Spleen (tissue), 11 donors: ENCODE data around the gene GADD45B. TPM values are rescaled to one million over a fixed set of nuclear protein-coding genes. Genes with fewer than 3 reads are reported as not detected.
"Not testable (repeated sequence)": the region's sequence is repeated elsewhere in the genome, so short reads cannot be mapped to it uniquely, and the experiment has no call there.

Source experiments
- DNase-seq: peaks from one replicate; pipeline ENCODE4 v3.0.0-alpha.2; 2020
- H3K27ac ChIP-seq, 8 donors: fragments of 200-600 bp; sonication (generic) in 7 of 8; 1 replicate in 4 of 8; 2 replicates in 4 of 8; pipeline versions ENCODE4 v1.5.0 to v1.8.0; 2016 to 2021; ENCODE audit warnings: inconsistent platforms in 4 of 8, mild to moderate bottlenecking in 4 of 8, moderate library complexity in 1 of 8
- H3K27me3 ChIP-seq, 7 donors: fragments of 200-600 bp; sonication (generic) in 6 of 7; replicated peaks in 1 of 7; 1 replicate in 4 of 7; 2 replicates in 3 of 7; pipeline versions ENCODE4 v1.5.0 to v1.8.0; 2016 to 2021; ENCODE audit warnings: inconsistent platforms in 3 of 7, mild to moderate bottlenecking in 1 of 7
- H3K36me3 ChIP-seq, 6 donors: fragments of 200-600 bp; sonication (generic) in 5 of 6; 1 replicate in 4 of 6; 2 replicates in 2 of 6; pipeline versions ENCODE4 v1.5.0 to v1.8.0; 2016 to 2021; ENCODE audit warnings: inconsistent platforms in 2 of 6
- H3K4me1 ChIP-seq, 6 donors: fragments of 200-600 bp; sonication (generic) in 5 of 6; 1 replicate in 3 of 6; 2 replicates in 3 of 6; pipeline versions ENCODE4 v1.5.0 to v1.8.0; 2016 to 2021; ENCODE audit warnings: inconsistent platforms in 3 of 6
- H3K4me3 ChIP-seq, 8 donors: fragments of 200-600 bp; sonication (generic) in 7 of 8; 1 replicate in 4 of 8; 2 replicates in 4 of 8; pipeline versions ENCODE4 v1.5.0 to v1.8.0; 2016 to 2021; ENCODE audit warnings: inconsistent platforms in 4 of 8, mild to moderate bottlenecking in 4 of 8, moderate library complexity in 2 of 8
- H3K9me3 ChIP-seq, 8 donors: fragments of 200-600 bp; sonication (generic) in 7 of 8; 1 replicate in 4 of 8; 2 replicates in 4 of 8; pipeline versions ENCODE4 v1.5.0 to v1.8.0; 2016 to 2021; ENCODE audit warnings: inconsistent platforms in 4 of 8
- POLR2A ChIP-seq, 3 donors: fragments of 450-650 bp; IDR thresholded peaks; one replicate each; pipeline ENCODE4 v1.5.1; 2017; ENCODE audit warnings: antibody characterized with exemption in 3 of 3, mild to moderate bottlenecking in 1 of 3
- POLR2AphosphoS5 ChIP-seq, 3 donors: sonication (generic); formaldehyde crosslinking; IDR thresholded peaks; one replicate each; pipeline ENCODE4 v1.5.1; 2017; ENCODE audit warnings: antibody characterized with exemption in 3 of 3
- WGBS, 5 donors: extraction: QIAGEN DNeasy Blood & Tissue Kit in 3 of 5; methylation state at CpG; one replicate each; pipeline versions ENCODE4 v1.1.5 to v1.1.7; 2013 to 2018; 5-methylcytosine and 5-hydroxymethylcytosine counted together
- intact Hi-C: fragments of 100-400 bp; cut with DNase I; formaldehyde crosslinking; loops from one replicate; pipeline ENCODE4 v1.15.0; 2023; ENCODE audit warnings: low total_unique reads
- polyA plus RNA-seq, 3 donors: library from polyadenylated mRNA; stranded (reverse); fragments of 200-250 nt; gene quantifications; one replicate each; pipeline ENCODE4 v1.2.1, GENCODE V29; 2013
- total RNA-seq, 7 donors: library from RNA; depleted of rRNA in 3 of 7; stranded (reverse); fragments of >200 nt in 3 of 7; fragmentation: NEBNext Ultra II Directional in 4 of 7; extraction: Animal tissue kit (Norgen Biotek cat#: 25700) in 4 of 7; gene quantifications; one replicate each; pipeline versions ENCODE4 v1.1.0 to v1.2.1, GENCODE V29; 2016 to 2021
- TF ChIP-seq, protein P1 (sequence below), 11 experiments: fragments of 200-600 bp in 7 of 11; fragments of 450-650 bp in 4 of 11; sonication (generic) in 4 of 11; IDR thresholded peaks in 8 of 11; conservative IDR thresholded peaks in 3 of 11; 1 replicate in 7 of 11; 2 replicates in 4 of 11; pipeline versions ENCODE4 v1.4.0 to v1.8.0; 2016 to 2021; ENCODE audit warnings: antibody characterized with exemption in 11 of 11, inconsistent platforms in 4 of 11, mild to moderate bottlenecking in 1 of 11
- donor health status: healthy with polysubstance abuse.
- donor health status: DM: no; HTN: no; CAD: no; lungs with moderate emphysema.
- donor health status: DM: no; HTN: no; CAD: no.
- donor health status: Bipolar disorder and iron deficiency.
- donor health status: healthy.
- donor health status: DM: no; HTN: no; CAD: no.
- donor health status: DM: yes; HTN: yes; CAD: no.

GADD45B gene
- total and polyA plus RNA-seq, 10 donors, result 40.6 to 114 (median 75.8) TPM

GRCh38 chr19:2458054-2458453 lies 17.9 kb upstream of the GADD45B start:
- Histone ChIP-seq H3K9me3 (no peaks in the 10 kb centered on the region), H3K4me1 (peaks cover 14 to 61% (median 40%) of the 10 kb centered on the region in 6 donors), H3K4me3 (no peak overlapping the region), H3K36me3 (no peaks in the 10 kb centered on the region), H3K27me3 (peaks cover 0 to 17% (median 0%) of the 10 kb centered on the region in 7 donors), H3K27ac (no peak overlapping the region)
- WGBS, 5 donors, result 78 to 96% (median 95%) methylated on average over 5 of the region's 5 CpGs
- intact Hi-C loops, result no loop called here
- TF ChIP-seq, protein P1, sequence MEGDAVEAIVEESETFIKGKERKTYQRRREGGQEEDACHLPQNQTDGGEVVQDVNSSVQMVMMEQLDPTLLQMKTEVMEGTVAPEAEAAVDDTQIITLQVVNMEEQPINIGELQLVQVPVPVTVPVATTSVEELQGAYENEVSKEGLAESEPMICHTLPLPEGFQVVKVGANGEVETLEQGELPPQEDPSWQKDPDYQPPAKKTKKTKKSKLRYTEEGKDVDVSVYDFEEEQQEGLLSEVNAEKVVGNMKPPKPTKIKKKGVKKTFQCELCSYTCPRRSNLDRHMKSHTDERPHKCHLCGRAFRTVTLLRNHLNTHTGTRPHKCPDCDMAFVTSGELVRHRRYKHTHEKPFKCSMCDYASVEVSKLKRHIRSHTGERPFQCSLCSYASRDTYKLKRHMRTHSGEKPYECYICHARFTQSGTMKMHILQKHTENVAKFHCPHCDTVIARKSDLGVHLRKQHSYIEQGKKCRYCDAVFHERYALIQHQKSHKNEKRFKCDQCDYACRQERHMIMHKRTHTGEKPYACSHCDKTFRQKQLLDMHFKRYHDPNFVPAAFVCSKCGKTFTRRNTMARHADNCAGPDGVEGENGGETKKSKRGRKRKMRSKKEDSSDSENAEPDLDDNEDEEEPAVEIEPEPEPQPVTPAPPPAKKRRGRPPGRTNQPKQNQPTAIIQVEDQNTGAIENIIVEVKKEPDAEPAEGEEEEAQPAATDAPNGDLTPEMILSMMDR (IDR thresholded peaks at IDR 0.05 in 8 of 11, conservative IDR thresholded peaks at IDR 0.05 in 3 of 11), result no peak
- TF ChIP-seq POLR2A (IDR thresholded peaks at IDR 0.05) (no peak), POLR2AphosphoS5 (IDR thresholded peaks at IDR 0.05) (no peak)
- no peak for DNase-seq

- H3K9me3 ChIP-seq, H3K27ac ChIP-seq, H3K4me3 ChIP-seq, intact Hi-C loops, H3K36me3 ChIP-seq, DNase-seq: not testable (repeated sequence)
- WGBS, 5 donors, result 81 to 96% (median 87%) methylated on average over 10 of the region's 10 CpGs
- Histone ChIP-seq H3K27me3 (peaks cover 0 to 17% (median 0%) of the 10 kb centered on the region in 7 donors), H3K4me1 (peaks cover 14 to 56% (median 40%) of the 10 kb centered on the region in 6 donors)
Measured at GRCh38 chr19:2458776-2459175, 17.2 kb upstream of the GADD45B start.

DNA sequence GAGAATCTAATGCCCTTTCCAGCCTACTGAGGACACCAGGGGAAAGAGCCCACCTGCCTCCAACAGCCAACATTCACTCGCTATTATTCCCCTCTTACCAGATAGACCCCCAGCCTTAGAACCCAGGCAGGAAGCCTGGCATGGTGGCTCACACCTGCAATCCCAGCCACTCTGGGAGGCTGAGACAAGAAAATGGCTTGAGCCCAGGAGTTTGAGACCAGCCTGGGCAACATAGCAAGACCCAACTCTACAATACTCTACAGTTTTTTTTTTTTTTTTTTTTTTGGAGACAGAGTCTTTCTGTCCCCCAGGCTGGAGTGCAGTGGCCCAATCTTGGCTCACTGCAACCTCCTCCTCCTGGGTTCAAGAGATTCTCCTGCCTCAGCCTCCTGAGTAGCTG lies 15.7 kb upstream of the GADD45B start:
- DNase-seq, result no peak
- no peaks in the 10 kb centered on the region for H3K36me3 ChIP-seq
- intact Hi-C loops, result no loop called here
- peaks cover 0 to 17% (median 0%) of the 10 kb centered on the region in 7 donors for H3K27me3 ChIP-seq
- H3K9me3 ChIP-seq, result no peaks in the 10 kb centered on the region
- TF ChIP-seq, protein P1 (IDR thresholded peaks at IDR 0.05 in 8 of 11, conservative IDR thresholded peaks at IDR 0.05 in 3 of 11), result no peak
- TF ChIP-seq POLR2A (IDR thresholded peaks at IDR 0.05), result no peak
- no peak for TF ChIP-seq POLR2AphosphoS5 (IDR thresholded peaks at IDR 0.05)
- H3K27ac ChIP-seq, result no peak overlapping the region
- peaks cover 14 to 46% (median 33%) of the 10 kb centered on the region in 6 donors for H3K4me1 ChIP-seq
- WGBS, 5 donors, result 67 to 100% (median 100%) methylated on average over 1 of the region's 1 CpG
- no peak overlapping the region for H3K4me3 ChIP-seq

- no peaks in the 10 kb centered on the region for H3K9me3 ChIP-seq
- WGBS, 5 donors, result 3 to 6% (median 3%) methylated on average over 43 to 62 of the region's 62 CpGs
- no peaks in the 10 kb centered on the region for H3K36me3 ChIP-seq
- no peak for TF ChIP-seq POLR2A (IDR thresholded peaks at IDR 0.05)
- TF ChIP-seq, protein P1 (IDR thresholded peaks at IDR 0.05 in 8 of 11, conservative IDR thresholded peaks at IDR 0.05 in 3 of 11), result peak in 2 of 11 experiments; percentile 2 to 20
- TF ChIP-seq POLR2AphosphoS5 (IDR thresholded peaks at IDR 0.05), result peak in 2 of 3 donors; percentile 11 to 49
- intact Hi-C loops, result no loop called here
- DNase-seq, result peak; percentile 85
- peak overlapping the region; percentile 19 to 84 (median 58) for H3K4me3 ChIP-seq
- H3K27me3 ChIP-seq, result peaks cover 0 to 17% (median 0%) of the 10 kb centered on the region in 7 donors
- peaks cover 10 to 34% (median 22%) of the 10 kb centered on the region in 6 donors for H3K4me1 ChIP-seq
- H3K27ac ChIP-seq, result peak overlapping the region in 4 of 8 donors; percentile 21 to 51 (median 32)
Measured at GRCh38 chr19:2461751-2462634, 13.9 kb upstream of the GADD45B start.
